Measurements from ENCODE around the gene WDR4.
"Not testable (repeated sequence)": the region's sequence is repeated elsewhere in the genome, so short reads cannot be mapped to it uniquely, and the experiment has no call there.

Gene WDR4

GRCh38 chr21:42837421-42838211 lies 41.7 kb downstream of the WDR4 start:
- H3K4me1 ChIP-seq (ENCODE audit: insufficient read depth, low read length), result no peaks in the 10 kb centered on the region
- peaks cover 17% of the 10 kb centered on the region for H3K36me3 ChIP-seq (ENCODE audit: insufficient read depth, low read length)
- H3K4me3 ChIP-seq (ENCODE audit: low read length), result no peak overlapping the region
- H2AFZ ChIP-seq (ENCODE audit: low read depth, low read length), result no peak overlapping the region
- no peaks in the 10 kb centered on the region for H3K27me3 ChIP-seq (ENCODE audit: insufficient read depth, low read length)
- no peaks in the 10 kb centered on the region for H3K9me3 ChIP-seq (ENCODE audit: low read length)

GRCh38 chr21:42836767-42837301 lies 42.5 kb downstream of the WDR4 start:
- H2AFZ ChIP-seq (ENCODE audit: low read depth, low read length), result no peak overlapping the region
- H3K36me3 ChIP-seq (ENCODE audit: insufficient read depth, low read length), result peaks cover 17% of the 10 kb centered on the region
- H3K4me1 ChIP-seq (ENCODE audit: insufficient read depth, low read length), result no peaks in the 10 kb centered on the region
- no peak overlapping the region for H3K4me3 ChIP-seq (ENCODE audit: low read length)
- H3K9me3 ChIP-seq (ENCODE audit: low read length), result no peaks in the 10 kb centered on the region
- no peaks in the 10 kb centered on the region for H3K27me3 ChIP-seq (ENCODE audit: insufficient read depth, low read length)

- Histone ChIP-seq H3K36me3 (ENCODE audit: insufficient read depth, low read length) (peaks cover 14% of the 10 kb centered on the region), H2AFZ (ENCODE audit: low read depth, low read length) (no peak overlapping the region), H3K27me3 (ENCODE audit: insufficient read depth, low read length) (no peaks in the 10 kb centered on the region), H3K4me1 (ENCODE audit: insufficient read depth, low read length) (no peaks in the 10 kb centered on the region), H3K9me3 (ENCODE audit: low read length) (no peaks in the 10 kb centered on the region), H3K4me3 (ENCODE audit: low read length) (no peak overlapping the region)
Observed at GRCh38 chr21:42836402-42836666, 43.0 kb downstream of the WDR4 start.

GRCh38 chr21:42835611-42836401 lies 43.5 kb downstream of the WDR4 start:
- Histone ChIP-seq H3K27me3 (ENCODE audit: insufficient read depth, low read length) (no peaks in the 10 kb centered on the region), H3K4me3 (ENCODE audit: low read length) (no peak overlapping the region), H3K36me3 (ENCODE audit: insufficient read depth, low read length) (peaks cover 9% of the 10 kb centered on the region), H3K4me1 (ENCODE audit: insufficient read depth, low read length) (no peaks in the 10 kb centered on the region), H2AFZ (ENCODE audit: low read depth, low read length) (no peak overlapping the region), H3K9me3 (ENCODE audit: low read length) (no peaks in the 10 kb centered on the region)

GRCh38 chr21:42835211-42835610 lies 44.1 kb downstream of the WDR4 start:
- H2AFZ ChIP-seq (ENCODE audit: low read depth, low read length), result no peak overlapping the region
- H3K4me3 ChIP-seq (ENCODE audit: low read length), result no peak overlapping the region
- no peaks in the 10 kb centered on the region for H3K4me1 ChIP-seq (ENCODE audit: insufficient read depth, low read length)
- no peaks in the 10 kb centered on the region for H3K9me3 ChIP-seq (ENCODE audit: low read length)
- H3K27me3 ChIP-seq (ENCODE audit: insufficient read depth, low read length), result no peaks in the 10 kb centered on the region
- H3K36me3 ChIP-seq (ENCODE audit: insufficient read depth, low read length), result peaks cover 3% of the 10 kb centered on the region

GRCh38 chr21:42834726-42835191 lies 44.6 kb downstream of the WDR4 start:
- Histone ChIP-seq H2AFZ (ENCODE audit: low read depth, low read length) (no peak overlapping the region), H3K9me3 (ENCODE audit: low read length) (no peaks in the 10 kb centered on the region), H3K4me1 (ENCODE audit: insufficient read depth, low read length) (no peaks in the 10 kb centered on the region), H3K36me3 (ENCODE audit: insufficient read depth, low read length) (no peaks in the 10 kb centered on the region), H3K4me3 (ENCODE audit: low read length) (no peak overlapping the region), H3K27me3 (ENCODE audit: insufficient read depth, low read length) (no peaks in the 10 kb centered on the region)

- H3K4me1 ChIP-seq (ENCODE audit: insufficient read depth, low read length), result no peaks in the 10 kb centered on the region
- H3K36me3 ChIP-seq (ENCODE audit: insufficient read depth, low read length), result no peaks in the 10 kb centered on the region
- no peak overlapping the region for H2AFZ ChIP-seq (ENCODE audit: low read depth, low read length)
- H3K27me3 ChIP-seq (ENCODE audit: insufficient read depth, low read length), result no peaks in the 10 kb centered on the region
- no peaks in the 10 kb centered on the region for H3K9me3 ChIP-seq (ENCODE audit: low read length)
- H3K4me3 ChIP-seq (ENCODE audit: low read length), result no peak overlapping the region
Observed at GRCh38 chr21:42833859-42834725, 45.2 kb downstream of the WDR4 start.

GRCh38 chr21:42833439-42833815 lies 45.9 kb downstream of the WDR4 start:
- H3K4me1 ChIP-seq (ENCODE audit: insufficient read depth, low read length), result no peaks in the 10 kb centered on the region
- no peaks in the 10 kb centered on the region for H3K27me3 ChIP-seq (ENCODE audit: insufficient read depth, low read length)
- H2AFZ ChIP-seq (ENCODE audit: low read depth, low read length), result no peak overlapping the region
- no peaks in the 10 kb centered on the region for H3K9me3 ChIP-seq (ENCODE audit: low read length)
- no peak overlapping the region for H3K4me3 ChIP-seq (ENCODE audit: low read length)
- H3K36me3 ChIP-seq (ENCODE audit: insufficient read depth, low read length), result no peaks in the 10 kb centered on the region

GRCh38 chr21:42832321-42832630 lies 47.1 kb downstream of the WDR4 start:
- H3K36me3 ChIP-seq (ENCODE audit: insufficient read depth, low read length); H3K4me3 ChIP-seq (ENCODE audit: low read length); H3K27me3 ChIP-seq (ENCODE audit: insufficient read depth, low read length); H3K9me3 ChIP-seq (ENCODE audit: low read length); H2AFZ ChIP-seq (ENCODE audit: low read depth, low read length); H3K4me1 ChIP-seq (ENCODE audit: insufficient read depth, low read length): not testable (repeated sequence)

- Histone ChIP-seq H3K4me1 (ENCODE audit: insufficient read depth, low read length) (no peaks in the 10 kb centered on the region), H3K36me3 (ENCODE audit: insufficient read depth, low read length) (no peaks in the 10 kb centered on the region), H3K4me3 (ENCODE audit: low read length) (no peak overlapping the region), H3K27me3 (ENCODE audit: insufficient read depth, low read length) (no peaks in the 10 kb centered on the region), H2AFZ (ENCODE audit: low read depth, low read length) (no peak overlapping the region), H3K9me3 (ENCODE audit: low read length) (no peaks in the 10 kb centered on the region)
Observed at GRCh38 chr21:42830456-42831455, 48.6 kb downstream of the WDR4 start.

GRCh38 chr21:42829954-42830353 lies 49.4 kb downstream of the WDR4 start:
- no peaks in the 10 kb centered on the region for H3K9me3 ChIP-seq (ENCODE audit: low read length)
- no peak overlapping the region for H2AFZ ChIP-seq (ENCODE audit: low read depth, low read length)
- no peaks in the 10 kb centered on the region for H3K27me3 ChIP-seq (ENCODE audit: insufficient read depth, low read length)
- H3K4me1 ChIP-seq (ENCODE audit: insufficient read depth, low read length), result no peaks in the 10 kb centered on the region
- no peak overlapping the region for H3K4me3 ChIP-seq (ENCODE audit: low read length)
- H3K36me3 ChIP-seq (ENCODE audit: insufficient read depth, low read length), result no peaks in the 10 kb centered on the region

GRCh38 chr21:42829417-42829816 lies 49.9 kb downstream of the WDR4 start:
- no peaks in the 10 kb centered on the region for H3K27me3 ChIP-seq (ENCODE audit: insufficient read depth, low read length)
- H3K4me3 ChIP-seq (ENCODE audit: low read length), result no peak overlapping the region
- H3K36me3 ChIP-seq (ENCODE audit: insufficient read depth, low read length), result no peaks in the 10 kb centered on the region

More at GRCh38 chr21:42829417-42829816, 49.9 kb downstream of the WDR4 start:
- no peaks in the 10 kb centered on the region for H3K9me3 ChIP-seq (ENCODE audit: low read length)
- no peaks in the 10 kb centered on the region for H3K4me1 ChIP-seq (ENCODE audit: insufficient read depth, low read length)
- no peak overlapping the region for H2AFZ ChIP-seq (ENCODE audit: low read depth, low read length)
